HG03060 (cell line): ENCODE measurements around the gene ARMC9.
"Not testable (repeated sequence)": the region's sequence is repeated elsewhere in the genome, so short reads cannot be mapped to it uniquely, and the experiment has no call there.

ENCODE experiments used
- ATAC-seq: cut with Tn5 transposase; IDR thresholded peaks from one replicate; pipeline ENCODE4 v1.9.1; 2021; ENCODE audit warnings: low read depth, moderate number of reproducible peaks; ENCODE audit not compliant: unreplicated experiment

The ARMC9 gene

DNA sequence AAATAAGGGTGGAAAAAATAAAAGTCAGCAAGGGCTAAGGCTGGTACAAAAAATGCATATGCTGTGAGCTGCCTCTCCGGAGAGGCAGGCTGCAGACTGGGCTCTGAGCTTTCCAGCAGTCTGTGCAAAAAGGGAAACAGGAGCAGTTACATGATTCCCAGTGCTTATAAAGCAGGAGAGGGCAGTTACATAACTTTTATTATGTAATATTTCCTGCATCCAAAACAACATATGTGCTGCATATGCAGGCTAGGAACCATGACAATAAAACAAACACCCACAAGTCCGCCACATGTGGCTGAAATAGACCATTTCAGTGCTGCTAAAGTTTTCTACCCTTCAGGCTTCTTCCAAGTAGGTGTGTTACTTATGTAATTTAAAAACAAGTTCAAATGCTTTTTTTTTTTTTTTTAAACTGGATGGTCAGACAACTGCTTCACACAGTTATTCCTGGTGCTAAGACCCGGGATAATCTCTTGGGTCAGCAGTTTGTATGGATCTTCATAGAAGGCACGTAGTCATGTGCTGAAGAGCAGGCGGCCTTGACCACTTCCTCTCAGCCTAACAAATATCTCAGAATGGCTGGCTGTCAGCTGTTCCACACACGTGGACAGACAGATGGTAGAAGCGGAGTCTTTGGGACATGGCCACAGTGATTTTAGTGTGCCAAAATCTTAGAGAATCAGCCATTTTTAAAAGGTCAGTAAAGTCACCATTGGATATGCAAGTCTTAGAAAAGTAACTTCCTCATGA, 43.5 kb downstream of the ARMC9 start:
- no peak for ATAC-seq

DNA sequence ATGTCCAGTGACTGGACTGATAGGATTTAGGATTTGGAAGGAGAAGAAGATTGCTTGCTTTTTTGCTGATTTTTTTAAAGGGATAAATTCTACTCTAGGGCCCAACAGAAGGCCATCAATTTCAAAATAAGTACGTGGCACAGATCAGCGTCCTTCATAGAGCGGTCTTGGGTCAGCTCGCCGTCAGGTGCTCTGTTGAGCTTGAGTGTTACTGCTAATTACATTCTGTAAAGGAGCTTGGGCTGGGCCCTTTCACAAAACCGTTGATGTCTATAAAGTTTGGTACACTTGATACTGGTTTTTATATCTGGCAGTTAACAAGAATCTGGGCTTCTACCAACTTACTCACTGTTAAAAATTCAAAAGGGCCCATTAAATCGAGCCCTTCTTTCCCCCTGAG, 45.4 kb downstream of the ARMC9 start:
- ATAC-seq, result no peak

DNA sequence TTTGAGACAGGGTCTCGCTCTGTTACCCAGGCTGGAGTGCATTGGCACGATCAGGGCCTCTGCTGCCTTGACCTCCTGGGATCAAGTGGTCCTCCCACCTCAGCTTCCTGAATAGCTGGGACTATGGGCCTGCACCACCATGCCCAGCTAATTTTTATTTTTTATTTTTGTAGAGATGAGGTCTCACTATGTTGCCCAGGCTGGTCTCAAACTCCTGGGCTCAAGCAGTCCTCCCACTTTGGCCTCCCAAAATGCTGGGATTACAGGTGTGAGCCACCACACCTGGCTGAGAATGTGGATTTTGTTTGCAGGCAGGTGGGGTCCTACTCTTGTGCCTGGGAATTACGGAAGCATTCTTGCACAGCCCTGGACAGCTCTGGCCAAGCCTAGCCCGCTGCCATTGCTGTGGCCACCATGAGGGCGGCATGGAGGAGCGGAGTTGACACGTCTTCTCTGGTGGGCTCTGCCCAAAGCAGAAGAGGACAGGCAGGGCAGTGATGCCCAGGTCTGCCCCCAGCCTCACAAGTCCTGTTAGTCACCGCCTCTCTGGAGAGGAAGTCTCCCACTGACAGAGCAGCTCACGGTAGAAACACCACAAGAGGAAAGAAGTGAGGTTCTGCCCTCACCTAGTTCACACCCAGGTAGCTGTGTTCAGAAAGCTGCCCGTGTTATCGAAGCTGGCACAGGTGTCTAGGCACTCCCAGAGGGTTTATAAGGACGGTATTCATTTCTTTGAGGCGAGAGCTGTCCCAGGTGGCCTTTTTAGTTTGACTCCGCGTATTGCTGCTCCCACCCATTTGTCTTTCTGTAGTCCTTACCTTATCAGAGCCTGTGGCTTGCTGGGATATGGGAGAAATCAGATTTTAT, 46.2 kb downstream of the ARMC9 start:
- ATAC-seq, result no peak

DNA sequence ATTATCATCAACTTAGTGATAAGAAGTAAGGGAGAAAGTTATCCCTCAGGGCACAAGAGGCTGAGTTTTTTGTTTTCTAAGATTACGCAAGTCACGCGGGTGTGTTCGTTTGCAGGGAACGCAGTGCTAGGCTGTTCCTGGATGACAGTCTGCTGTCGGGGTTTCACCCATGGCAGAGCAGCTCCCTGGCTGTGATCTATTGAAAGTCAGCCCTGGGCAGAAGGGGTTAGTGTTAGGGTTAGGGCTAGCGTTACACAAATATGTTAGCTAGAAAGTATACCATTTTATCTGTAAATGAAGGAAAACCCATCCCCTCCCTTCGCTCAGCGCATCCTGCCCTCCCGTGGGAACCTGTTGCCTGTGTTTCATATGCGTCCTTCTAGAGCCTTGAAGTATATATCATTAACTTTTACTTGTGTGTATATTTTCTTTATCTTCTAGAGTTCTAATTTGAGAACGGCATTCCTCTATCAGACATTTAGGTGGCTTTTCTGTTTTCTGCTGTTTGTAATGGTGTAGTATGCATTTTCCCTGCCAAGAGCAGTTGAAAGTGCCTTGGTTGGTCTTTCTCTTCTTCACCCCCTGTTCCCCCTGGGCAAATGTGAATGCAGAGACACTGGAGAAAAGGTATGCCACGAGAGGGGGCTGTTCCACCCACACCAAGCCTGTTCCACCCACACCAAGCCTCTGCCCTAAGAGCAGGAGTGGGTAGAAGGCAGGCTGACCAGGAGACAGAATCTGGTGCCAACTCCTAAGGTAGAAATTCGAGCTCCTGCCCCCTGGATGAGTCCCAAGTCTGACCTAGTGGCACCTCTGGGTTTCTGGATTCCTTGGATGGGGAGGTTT, 47.0 kb downstream of the ARMC9 start:
- ATAC-seq, result no peak

DNA sequence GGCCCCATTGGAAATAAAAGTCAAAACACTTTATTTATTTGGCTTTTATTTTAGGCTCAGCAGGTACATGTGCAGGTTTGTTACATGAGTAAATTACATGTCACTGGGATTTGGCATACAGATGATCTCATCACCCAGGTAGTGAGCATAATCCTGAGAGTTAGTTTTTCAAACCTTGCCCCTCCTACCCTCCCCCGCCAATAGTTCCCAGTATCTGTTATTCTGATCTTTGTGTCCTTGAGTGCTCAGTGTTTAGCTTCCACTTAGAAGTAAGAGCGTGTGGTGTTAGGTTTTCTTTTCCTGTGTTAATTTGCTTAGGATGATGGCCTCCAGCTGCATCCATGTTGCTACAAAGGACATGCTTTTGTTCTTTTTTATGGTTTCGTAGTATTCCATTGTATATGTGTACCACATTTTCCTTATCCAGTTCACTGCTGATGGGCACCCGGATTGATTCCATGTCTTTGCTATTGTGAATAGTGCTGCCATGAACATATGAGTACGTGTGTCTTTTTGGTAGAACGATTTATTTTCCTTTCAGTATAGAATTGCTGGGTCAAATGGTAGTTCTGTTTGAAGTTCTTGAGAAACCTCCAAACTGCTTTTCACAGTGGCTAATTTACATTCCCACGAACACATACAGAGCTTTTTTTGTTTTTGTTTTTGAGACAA, 47.9 kb downstream of the ARMC9 start:
- ATAC-seq, result no peak

DNA sequence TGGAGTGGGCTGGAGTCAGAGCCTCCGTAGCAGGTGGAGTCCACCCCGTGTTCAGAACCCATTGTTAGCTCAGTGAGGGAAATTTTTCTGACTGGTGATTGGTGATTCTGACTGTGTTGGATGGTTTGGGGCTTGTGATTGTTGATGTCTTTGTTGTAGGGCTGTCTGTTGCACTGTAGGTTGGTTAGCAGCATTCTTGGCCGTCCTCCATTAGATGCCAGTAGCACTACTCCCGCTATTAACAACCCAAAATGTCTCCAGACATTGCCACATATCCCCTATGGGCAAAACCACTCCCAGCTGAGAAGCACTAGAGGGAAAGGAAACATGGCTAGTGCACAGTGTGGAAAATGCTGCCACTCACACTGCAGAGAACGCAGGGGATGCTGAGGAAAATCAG, 51.7 kb downstream of the ARMC9 start:
- ATAC-seq, result no peak

DNA sequence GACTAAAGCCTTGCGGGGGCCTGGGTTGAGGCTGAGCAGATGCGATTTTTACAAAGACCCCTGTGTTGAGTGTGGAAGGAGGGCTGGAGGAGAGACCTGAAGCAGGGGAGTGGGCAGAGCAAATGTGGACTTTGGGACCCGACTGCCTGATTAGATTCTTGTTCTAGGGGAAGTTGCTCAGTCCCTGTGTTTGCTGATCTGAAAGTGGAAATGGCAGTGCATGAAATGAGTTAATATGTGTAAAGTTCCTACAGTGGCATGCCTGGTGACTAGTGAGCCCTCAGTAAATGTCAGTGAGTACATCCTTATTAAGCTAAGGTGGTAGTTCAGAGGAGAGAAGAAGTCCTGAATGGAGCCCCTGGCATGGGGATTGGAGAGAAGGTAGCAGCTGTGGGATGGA, 52.3 kb downstream of the ARMC9 start:
- ATAC-seq, result no peak

DNA sequence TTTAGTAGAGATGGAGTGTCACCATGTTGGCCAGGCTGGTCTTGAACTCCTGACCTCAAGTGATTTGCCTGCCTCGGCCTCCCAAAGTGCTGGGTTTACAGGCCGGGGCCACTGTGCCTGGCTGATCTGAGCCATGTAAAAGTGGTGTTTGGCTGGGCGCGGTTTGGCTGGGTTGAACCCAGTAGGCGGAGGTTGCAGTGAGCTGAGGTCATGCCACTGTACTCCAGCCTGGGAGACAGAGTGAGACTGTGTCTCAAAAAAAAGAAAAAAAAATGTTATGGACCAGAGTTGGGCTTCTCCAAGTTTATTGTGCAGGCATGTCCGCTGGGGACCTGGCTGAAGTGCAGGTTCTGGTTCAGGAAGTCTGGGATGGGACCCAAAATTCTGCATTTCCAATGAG, 54.9 kb downstream of the ARMC9 start:
- not testable (repeated sequence) for ATAC-seq

DNA sequence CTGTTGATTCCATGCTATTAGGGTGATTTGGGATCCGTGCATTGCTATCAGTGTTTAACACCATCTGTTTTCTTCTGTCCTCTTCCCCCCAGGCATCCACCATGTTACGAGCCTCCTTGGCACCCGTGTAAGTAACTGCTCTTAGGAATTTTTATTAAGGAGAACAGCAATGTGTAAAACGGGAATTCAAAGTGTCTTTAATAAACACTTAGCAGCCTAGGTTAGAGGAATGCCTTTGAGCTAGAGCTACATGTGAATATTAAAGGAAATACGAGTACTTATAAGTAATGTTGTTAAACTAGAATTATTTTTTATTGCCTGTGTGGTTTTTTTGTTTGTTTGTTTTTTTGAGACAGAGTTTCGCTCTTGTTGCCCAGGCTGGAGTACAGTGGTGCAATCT, 58.1 kb downstream of the ARMC9 start:
- ATAC-seq, result no peak

DNA sequence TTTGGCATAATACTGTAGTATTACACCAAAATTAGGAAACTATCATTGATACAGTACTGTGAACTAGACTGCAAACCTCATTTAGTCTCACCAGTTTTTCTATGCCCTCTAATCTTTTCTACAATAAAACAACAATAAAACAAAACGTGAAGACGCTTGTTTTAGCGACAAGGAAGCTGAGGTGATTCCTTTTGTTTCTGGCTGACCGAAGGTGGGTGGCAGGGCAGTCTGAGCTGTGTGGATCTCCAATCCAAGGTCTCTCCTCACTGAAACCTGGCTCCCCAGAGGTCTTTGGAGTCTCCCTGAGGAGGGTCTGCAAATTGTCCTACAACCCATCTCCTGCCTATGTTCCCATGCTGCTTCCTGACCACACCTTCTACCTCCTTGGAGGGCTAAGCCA, 59.3 kb downstream of the ARMC9 start:
- ATAC-seq, result no peak

DNA sequence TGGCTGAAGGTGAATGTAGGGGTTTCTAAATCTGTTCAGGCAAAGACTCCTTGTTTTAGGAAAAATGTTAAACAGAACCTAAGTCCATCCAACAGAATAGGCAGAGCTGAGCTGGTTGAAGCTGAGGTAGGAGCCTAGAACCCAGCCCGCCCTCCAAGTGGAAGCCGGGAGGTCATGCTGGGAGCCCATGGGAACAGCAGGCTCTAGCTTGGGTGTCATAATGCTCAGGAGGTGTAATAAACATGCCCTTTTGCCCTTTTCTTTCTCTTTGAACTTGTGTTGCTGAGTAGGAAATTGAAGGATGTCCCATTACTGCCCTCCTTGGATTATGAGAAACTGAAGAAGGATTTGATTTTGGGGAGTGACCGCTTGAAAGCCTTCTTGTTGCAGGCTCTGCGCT, 60.3 kb downstream of the ARMC9 start:
- ATAC-seq, result no peak

DNA sequence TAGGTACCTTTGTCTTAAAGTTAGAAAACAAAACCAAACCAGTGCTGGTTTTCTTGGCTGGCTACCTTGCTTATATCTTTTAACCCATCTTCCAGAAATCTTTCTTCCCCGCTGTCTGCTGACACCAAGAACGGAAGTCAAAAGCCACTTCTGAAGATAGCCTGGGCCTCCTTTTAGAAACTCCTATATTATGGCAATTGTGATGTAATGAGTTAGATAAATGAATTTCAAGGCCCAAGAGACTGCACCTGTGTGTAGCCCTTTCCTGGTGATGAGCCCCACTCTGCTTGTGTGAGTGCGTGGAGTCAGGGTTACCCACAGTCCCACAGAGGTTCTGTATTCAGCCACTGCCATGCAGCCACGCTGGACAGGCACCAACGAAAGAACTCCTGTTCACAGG, 60.7 kb downstream of the ARMC9 start:
- no peak for ATAC-seq

DNA sequence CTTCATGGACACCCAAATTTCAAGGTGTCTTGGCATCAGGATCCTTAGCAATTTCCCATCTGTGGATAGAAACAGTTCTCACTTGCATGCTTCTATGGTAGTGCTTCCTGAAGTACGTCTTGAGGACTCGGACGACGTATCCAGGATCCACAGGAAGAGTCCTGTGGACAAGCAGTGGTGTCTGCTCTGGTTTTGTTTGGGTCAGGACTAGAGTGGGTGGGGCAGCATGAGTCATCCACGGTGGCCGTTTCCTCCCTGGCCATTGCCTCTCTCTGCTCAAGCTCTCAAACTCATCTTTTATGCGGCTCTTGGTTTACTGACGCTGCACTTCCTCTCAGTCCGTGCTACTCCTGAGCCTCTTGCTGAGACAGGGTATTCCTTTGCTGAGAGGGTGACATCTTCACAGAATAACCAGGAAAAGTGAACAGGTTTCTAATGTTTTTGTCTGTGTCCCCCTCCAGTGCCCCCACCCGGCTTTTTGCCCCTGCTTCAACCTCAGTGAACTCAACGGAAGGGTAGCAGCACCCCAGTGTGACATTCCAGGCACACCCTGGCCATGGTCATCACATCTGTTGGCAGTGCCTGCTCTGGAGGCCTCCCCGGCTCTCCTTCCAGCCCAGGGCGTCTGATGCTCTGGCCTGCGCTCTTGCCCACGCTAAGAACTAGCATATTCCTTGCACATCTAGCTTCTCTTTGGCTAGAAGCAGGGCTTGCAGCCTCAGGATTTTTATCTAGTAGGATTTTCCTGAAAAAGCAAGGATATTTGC, 62.2 kb downstream of the ARMC9 start:
- no peak for ATAC-seq

DNA sequence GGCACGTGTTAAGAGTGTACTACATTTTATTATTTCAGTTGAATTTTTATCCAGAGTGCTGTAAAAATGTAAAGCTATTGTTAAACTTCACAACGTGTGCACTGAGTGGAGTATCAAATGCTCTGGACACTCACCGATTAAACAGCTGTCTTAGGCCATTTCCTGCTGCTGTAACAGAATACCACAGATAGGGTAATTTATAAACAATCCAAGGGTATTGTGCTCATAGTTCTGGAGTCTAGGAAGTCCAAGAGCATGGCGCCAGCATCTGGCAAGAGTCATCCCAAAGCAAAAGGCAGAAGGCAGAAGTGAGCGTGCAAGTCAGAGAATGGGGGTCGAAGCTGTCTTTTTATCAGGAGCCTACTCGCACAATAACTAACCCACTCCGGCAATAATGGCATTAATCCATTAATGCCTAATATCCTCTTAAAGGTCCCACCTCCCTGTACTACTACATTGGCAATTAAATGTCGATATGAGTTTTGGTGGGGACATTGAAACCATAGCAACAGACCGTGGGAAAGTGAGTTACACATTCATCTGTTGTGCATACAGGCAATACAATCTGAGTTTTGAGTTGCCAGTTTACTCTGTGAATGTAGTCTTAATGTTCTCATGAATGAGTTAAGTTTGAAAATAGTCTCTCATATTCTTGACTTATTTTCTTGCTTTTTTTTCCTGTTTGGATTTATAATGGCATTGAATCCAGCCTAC, 64.8 kb downstream of the ARMC9 start:
- no peak for ATAC-seq

DNA sequence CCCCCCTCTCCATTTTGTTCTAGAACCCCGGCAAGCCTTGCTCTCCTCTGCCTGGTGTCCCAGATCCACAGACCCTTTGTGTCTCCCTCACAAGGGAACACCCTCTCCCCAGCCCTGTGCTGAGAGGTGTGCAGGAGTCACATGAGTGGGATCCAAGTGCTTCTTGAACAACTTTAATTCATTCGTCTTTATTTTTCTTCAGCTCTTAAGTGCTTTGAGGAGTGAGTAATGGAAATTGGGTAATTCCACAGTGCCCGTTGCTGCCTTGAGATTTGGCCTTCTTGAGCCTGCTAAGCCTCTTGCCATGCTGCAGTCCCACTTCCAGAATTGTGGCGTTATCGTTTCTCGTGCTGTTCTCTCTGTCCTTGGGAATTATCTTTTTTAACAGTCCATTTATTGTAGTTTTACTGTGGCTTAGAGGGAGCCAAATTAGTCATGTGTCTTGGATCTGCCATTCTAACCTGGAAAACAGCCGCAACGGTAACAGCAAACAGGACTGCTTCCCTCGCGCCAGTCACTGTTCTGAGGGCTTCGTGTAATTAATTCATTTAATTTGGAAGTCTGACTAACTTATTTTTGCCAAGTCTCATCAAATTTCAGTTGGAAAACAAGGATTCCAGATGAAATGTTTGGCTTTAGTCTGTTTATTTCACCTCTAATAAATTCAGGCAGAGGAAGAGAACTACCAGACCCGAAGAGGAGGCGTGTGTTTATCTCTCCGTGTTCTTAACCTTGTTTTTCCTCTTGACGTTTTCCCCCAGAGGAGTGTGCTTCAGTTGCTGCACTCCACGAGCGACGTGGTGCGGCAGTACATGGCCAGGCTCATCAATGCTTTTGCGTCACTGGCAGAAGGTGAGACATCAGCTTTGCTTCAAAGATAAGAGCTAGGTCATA, 72.0 kb downstream of the ARMC9 start:
- no peak for ATAC-seq

DNA sequence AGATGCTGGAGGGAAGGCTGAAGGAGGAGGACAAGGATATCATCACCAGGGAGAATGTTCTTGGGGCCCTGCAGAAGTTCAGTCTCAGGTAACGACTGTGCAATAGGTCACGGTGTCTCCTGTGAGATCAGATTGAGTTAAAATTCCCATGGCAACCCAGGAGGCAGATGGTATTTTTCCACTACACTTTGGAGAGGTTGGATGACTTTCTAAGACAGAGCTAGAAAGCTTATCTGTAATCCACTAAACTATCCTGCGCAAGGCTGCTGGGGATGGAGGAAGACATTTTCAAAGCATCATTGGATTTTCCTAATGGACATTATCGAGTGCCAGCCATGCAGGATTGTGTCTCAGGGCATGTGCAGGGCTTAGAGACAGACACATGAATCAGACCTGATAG, 74.6 kb downstream of the ARMC9 start:
- no peak for ATAC-seq

DNA sequence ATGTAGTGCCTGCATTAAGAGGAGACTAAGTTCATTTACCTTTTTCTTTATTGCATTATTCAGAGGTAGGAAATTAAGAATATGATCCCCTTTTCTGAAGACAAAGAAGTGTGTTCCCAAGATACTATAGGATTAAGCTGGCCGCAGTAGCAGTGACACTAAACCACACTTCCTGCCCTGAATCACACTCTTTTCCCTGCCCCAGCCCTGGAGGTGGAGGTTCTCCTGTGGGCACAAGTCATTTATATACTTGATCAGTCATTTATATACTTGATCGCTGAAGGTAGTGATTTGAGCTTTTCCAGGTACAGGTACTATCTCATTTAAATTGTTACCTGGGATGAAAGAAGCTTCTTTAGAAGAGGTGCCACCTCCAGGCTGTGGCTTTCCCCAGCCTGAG, 78.6 kb downstream of the ARMC9 start:
- no peak for ATAC-seq

DNA sequence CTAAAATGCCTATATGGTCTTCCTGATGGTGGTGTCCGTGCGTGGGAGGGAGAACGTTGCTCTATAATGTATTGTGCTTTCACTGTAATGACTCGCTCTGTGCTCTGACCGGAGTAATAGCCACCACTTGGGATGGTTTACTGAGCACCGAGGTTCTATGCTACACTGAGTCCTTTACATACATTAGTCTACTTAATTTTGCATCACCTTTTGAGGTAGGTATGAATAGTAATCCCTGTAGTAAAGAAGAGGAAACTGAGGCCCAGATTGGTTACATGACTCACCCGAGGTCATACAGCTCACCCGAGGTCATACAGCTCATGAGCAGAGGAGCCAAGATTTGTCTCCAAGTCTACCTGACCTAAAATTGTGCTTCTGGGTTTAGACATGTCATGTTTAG, 79.5 kb downstream of the ARMC9 start:
- ATAC-seq, result no peak
